Lung (tissue), 12 donors: ENCODE data around the gene CD59. TPM values are rescaled to one million over a fixed set of nuclear protein-coding genes. Genes with fewer than 3 reads are reported as not detected.

ENCODE experiments used
- ATAC-seq: fragments of 200-7000 bp; cut with Tn5 transposase; one replicate; pipeline ENCODE4 v1.9.1; 2020; ENCODE audit warnings: moderate number of reproducible peaks; ENCODE audit not compliant: insufficient read depth, low FRiP score
- DNase-seq, 3 donors: peaks; one replicate each; pipeline ENCODE4 v3.0.0-alpha.2; 2013 to 2017
- H3K27ac ChIP-seq, 2 donors: one replicate each; pipeline ENCODE4 v1.5.1; 2013; ENCODE audit warnings: mild to moderate bottlenecking in 2 of 2, moderate library complexity in 2 of 2, control low read depth in 1 of 2, inconsistent platforms in 1 of 2, low read depth in 1 of 2, low read length in 1 of 2
- H3K27me3 ChIP-seq, 3 donors: one replicate each; pipeline ENCODE4 v1.5.1; 2013; ENCODE audit warnings: low read length in 2 of 3; ENCODE audit not compliant: control insufficient read depth in 3 of 3, insufficient read depth in 3 of 3
- H3K36me3 ChIP-seq, 4 donors: one replicate each; pipeline ENCODE4 v1.5.1; 2013; ENCODE audit warnings: low read length in 4 of 4, mild to moderate bottlenecking in 1 of 4, moderate library complexity in 1 of 4; ENCODE audit not compliant: control insufficient read depth in 4 of 4, insufficient read depth in 4 of 4
- H3K4me1 ChIP-seq, 5 donors: one replicate each; pipeline ENCODE4 v1.5.1; 2013; ENCODE audit warnings: low read length in 5 of 5, mild to moderate bottlenecking in 2 of 5, moderate library complexity in 1 of 5; ENCODE audit not compliant: control insufficient read depth in 5 of 5, insufficient read depth in 5 of 5
- H3K4me3 ChIP-seq: one replicate; pipeline ENCODE4 v1.5.1; 2013; ENCODE audit warnings: mild to moderate bottlenecking, control low read depth, moderate library complexity
- H3K9ac ChIP-seq, 2 donors: one replicate each; pipeline ENCODE4 v1.5.1; 2013; ENCODE audit warnings: low read length in 2 of 2, control low read depth in 1 of 2; ENCODE audit not compliant: insufficient read depth in 1 of 2
- H3K9me3 ChIP-seq, 4 donors: one replicate each; pipeline ENCODE4 v1.5.1; 2013; ENCODE audit warnings: low read length in 3 of 4, mild to moderate bottlenecking in 1 of 4, moderate library complexity in 1 of 4; ENCODE audit not compliant: control insufficient read depth in 4 of 4, insufficient read depth in 3 of 4
- WGBS, 2 donors: extraction: QIAGEN DNeasy Blood & Tissue Kit; methylation state at CpG; one replicate each; pipeline ENCODE4 v1.1.7; 2013; 5-methylcytosine and 5-hydroxymethylcytosine counted together
- polyA plus RNA-seq, 2 donors: library from polyadenylated mRNA; stranded (reverse); fragments of 200-250 nt; gene quantifications; one replicate each; pipeline ENCODE4 v1.2.1, GENCODE V29; 2013
- total RNA-seq, 2 donors: library from RNA; depleted of rRNA in 1 of 2; stranded (reverse); fragments of >200 nt in 1 of 2; gene quantifications; one replicate each; pipeline ENCODE4 v1.2.1, GENCODE V29; 2014 to 2021
- TF ChIP-seq, protein P1 (sequence below): IDR thresholded peaks from 2 replicates; pipeline ENCODE4 v1.5.1; 2012; ENCODE audit warnings: mild to moderate bottlenecking; ENCODE audit errors: control extremely low read depth, extremely low read depth
- donor health status: control.
- donor health status: control.
- donor health status: Bipolar disorder and iron deficiency.
- donor health status: healthy.
- donor health status: DM: yes; HTN: yes; CAD: no.

Gene CD59
- total and polyA plus RNA-seq, 4 donors, result 215 to 833 (median 539) TPM

DNA sequence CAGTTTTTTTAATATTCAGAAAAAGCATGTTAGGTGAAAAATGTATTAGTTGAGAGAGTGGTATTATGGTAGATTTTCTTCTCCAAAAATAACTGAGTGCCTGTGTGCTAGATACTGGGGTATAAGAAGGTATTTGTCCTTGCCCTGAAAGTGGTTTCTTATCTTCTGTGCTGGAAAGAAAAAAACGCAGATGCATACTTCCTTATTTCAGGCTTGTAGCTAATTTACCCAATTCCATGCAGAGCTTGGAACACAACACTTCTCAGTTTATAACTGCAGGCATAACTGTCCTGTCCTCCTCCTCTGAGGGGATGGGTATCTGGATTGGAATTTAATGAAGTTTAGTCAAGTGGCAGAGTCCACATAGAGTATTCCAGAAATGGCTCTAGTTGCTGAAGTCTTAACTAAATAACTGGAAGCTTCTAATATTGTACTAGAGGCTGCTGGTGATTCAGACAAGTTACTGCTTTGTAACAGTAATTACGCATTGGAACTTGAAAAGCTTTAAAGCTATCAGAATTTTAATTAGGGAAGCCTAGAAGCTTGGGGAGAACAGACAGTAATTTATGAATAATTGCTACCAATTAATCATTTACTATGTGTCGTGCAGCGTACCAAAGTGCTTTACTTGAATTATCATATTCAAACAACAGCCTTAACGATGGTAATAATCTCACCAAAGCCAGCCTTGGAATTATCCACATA is 22.9 kb downstream of the CD59 start:
- Histone ChIP-seq H3K36me3 (peaks cover 17 to 56% (median 35%) of the 10 kb centered on the region in 4 donors), H3K9ac (no peak overlapping the region), H3K27ac (peak overlapping the region in 1 of 2 donors; percentile 64), H3K4me3 (no peak overlapping the region), H3K27me3 (no peaks in the 10 kb centered on the region), H3K9me3 (no peaks in the 10 kb centered on the region), H3K4me1 (peaks cover 0 to 31% (median 0%) of the 10 kb centered on the region in 5 donors)
- ATAC-seq, result peak; percentile 35
- no peak for DNase-seq
- TF ChIP-seq, protein P1, sequence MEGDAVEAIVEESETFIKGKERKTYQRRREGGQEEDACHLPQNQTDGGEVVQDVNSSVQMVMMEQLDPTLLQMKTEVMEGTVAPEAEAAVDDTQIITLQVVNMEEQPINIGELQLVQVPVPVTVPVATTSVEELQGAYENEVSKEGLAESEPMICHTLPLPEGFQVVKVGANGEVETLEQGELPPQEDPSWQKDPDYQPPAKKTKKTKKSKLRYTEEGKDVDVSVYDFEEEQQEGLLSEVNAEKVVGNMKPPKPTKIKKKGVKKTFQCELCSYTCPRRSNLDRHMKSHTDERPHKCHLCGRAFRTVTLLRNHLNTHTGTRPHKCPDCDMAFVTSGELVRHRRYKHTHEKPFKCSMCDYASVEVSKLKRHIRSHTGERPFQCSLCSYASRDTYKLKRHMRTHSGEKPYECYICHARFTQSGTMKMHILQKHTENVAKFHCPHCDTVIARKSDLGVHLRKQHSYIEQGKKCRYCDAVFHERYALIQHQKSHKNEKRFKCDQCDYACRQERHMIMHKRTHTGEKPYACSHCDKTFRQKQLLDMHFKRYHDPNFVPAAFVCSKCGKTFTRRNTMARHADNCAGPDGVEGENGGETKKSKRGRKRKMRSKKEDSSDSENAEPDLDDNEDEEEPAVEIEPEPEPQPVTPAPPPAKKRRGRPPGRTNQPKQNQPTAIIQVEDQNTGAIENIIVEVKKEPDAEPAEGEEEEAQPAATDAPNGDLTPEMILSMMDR, result no peak
- 61 to 70% methylated on average over 5 of the region's 5 CpGs for WGBS, 2 donors

DNA sequence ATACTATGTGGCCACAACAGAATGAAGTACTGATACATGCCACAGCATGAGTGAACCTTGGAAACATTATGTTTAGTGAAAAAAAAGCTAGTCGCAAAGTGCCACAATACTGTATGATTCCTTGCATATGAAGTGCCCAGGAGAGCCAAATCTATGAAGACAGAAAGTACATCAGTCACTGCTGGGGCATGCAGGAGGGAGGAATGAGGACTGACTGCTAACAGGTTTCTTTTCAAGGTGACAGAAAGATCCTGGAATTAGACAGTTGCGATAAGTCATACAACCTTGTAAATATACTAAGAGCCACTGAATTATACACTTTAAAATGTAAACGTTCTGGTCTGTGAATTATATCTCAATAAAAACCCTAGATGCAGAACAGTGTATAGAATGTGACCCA is 23.8 kb downstream of the CD59 start:
- peaks cover 0 to 36% (median 0%) of the 10 kb centered on the region in 5 donors for H3K4me1 ChIP-seq
- ATAC-seq (no peak), DNase-seq (no peak)
- whole genome bisulfite sequencing, 2 donors, result 75 to 87% methylated on average over 3 of the region's 3 CpGs
- no peaks in the 10 kb centered on the region for H3K27me3 ChIP-seq
- no peak overlapping the region for H3K27ac ChIP-seq
- peaks cover 17 to 54% (median 37%) of the 10 kb centered on the region in 4 donors for H3K36me3 ChIP-seq
- TF ChIP-seq, protein P1, result no peak
- no peak overlapping the region for H3K4me3 ChIP-seq
- no peaks in the 10 kb centered on the region for H3K9me3 ChIP-seq
- H3K9ac ChIP-seq, result no peak overlapping the region

DNA sequence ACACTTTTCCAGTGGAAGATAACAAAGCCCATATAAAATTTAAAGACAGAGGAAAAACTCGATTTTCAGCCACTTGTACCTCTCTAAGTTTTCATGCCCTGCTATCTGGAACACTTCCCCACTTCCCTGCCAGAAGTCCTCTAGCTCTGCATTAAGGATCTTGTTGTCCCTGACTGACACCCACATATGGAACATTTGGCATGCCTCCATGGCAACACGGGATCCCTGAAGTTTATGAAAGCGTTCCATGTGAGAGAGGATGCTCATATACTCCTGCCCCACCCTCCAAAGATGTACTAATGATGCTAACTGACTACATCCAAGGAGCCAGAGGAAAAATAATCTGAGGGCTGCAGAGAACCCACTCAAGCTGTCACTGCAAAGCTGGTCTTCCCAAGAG is 26.8 kb downstream of the CD59 start:
- Histone ChIP-seq H3K36me3 (peaks cover 15 to 45% (median 33%) of the 10 kb centered on the region in 4 donors), H3K4me1 (peaks cover 0 to 48% (median 0%) of the 10 kb centered on the region in 5 donors), H3K9me3 (no peaks in the 10 kb centered on the region), H3K27me3 (no peaks in the 10 kb centered on the region), H3K27ac (no peak overlapping the region), H3K9ac (no peak overlapping the region), H3K4me3 (no peak overlapping the region)
- no peak for DNase-seq
- WGBS, 2 donors, result 55 to 68% methylated on average over 3 of the region's 3 CpGs
- TF ChIP-seq, protein P1, result no peak
- ATAC-seq, result no peak
